ENCODE results near the gene AGXT.

The AGXT gene

GRCh38 chr2:240864475-240864874, 4.1 kb upstream of the AGXT start:
- H3K79me2 ChIP-seq (ENCODE audit: insufficient read depth, low read depth), result no peaks in the 10 kb centered on the region
- TF ChIP-seq CTCF (conservative IDR thresholded peaks at IDR 0.05; ENCODE audit: low read depth, low read length), result no peak
- H4K20me1 ChIP-seq (ENCODE audit: insufficient read depth), result no peaks in the 10 kb centered on the region
- H3K27me3 ChIP-seq (ENCODE audit: insufficient read depth, low read depth), result peaks cover 36% of the 10 kb centered on the region
- H3K9ac ChIP-seq, result no peak overlapping the region
- H3K4me2 ChIP-seq, result no peak overlapping the region
- H2AFZ ChIP-seq (ENCODE audit: low read depth), result no peak overlapping the region
- H3K4me1 ChIP-seq (ENCODE audit: low read depth, poor library complexity, severe bottlenecking), result no peaks in the 10 kb centered on the region
- no peak overlapping the region for H3K27ac ChIP-seq
- H3K4me3 ChIP-seq (IDR thresholded peaks at IDR 0.05; ENCODE audit: insufficient read depth, low read depth, low read length), result no peak overlapping the region
- no peaks in the 10 kb centered on the region for H3K36me3 ChIP-seq (ENCODE audit: insufficient read depth)

GRCh38 chr2:240865391-240865790, 3.2 kb upstream of the AGXT start:
- no peak overlapping the region for H2AFZ ChIP-seq (ENCODE audit: low read depth)
- no peaks in the 10 kb centered on the region for H4K20me1 ChIP-seq (ENCODE audit: insufficient read depth)
- no peak overlapping the region for H3K27ac ChIP-seq
- H3K4me2 ChIP-seq, result no peak overlapping the region
- H3K79me2 ChIP-seq (ENCODE audit: insufficient read depth, low read depth), result no peaks in the 10 kb centered on the region
- H3K9ac ChIP-seq, result no peak overlapping the region
- no peaks in the 10 kb centered on the region for H3K36me3 ChIP-seq (ENCODE audit: insufficient read depth)
- peaks cover 29% of the 10 kb centered on the region for H3K27me3 ChIP-seq (ENCODE audit: insufficient read depth, low read depth)
- TF ChIP-seq CTCF (conservative IDR thresholded peaks at IDR 0.05; ENCODE audit: low read depth, low read length), result no peak
- H3K4me3 ChIP-seq (IDR thresholded peaks at IDR 0.05; ENCODE audit: insufficient read depth, low read depth, low read length), result no peak overlapping the region
- H3K4me1 ChIP-seq (ENCODE audit: low read depth, poor library complexity, severe bottlenecking), result no peaks in the 10 kb centered on the region

- H3K27ac ChIP-seq, result no peak overlapping the region
- H3K4me1 ChIP-seq (ENCODE audit: low read depth, poor library complexity, severe bottlenecking), result no peaks in the 10 kb centered on the region
- TF ChIP-seq CTCF (conservative IDR thresholded peaks at IDR 0.05; ENCODE audit: low read depth, low read length), result no peak
- H3K4me2 ChIP-seq, result no peak overlapping the region
- H3K36me3 ChIP-seq (ENCODE audit: insufficient read depth), result no peaks in the 10 kb centered on the region
- no peak overlapping the region for H3K9ac ChIP-seq
- H2AFZ ChIP-seq (ENCODE audit: low read depth), result no peak overlapping the region
- H4K20me1 ChIP-seq (ENCODE audit: insufficient read depth), result no peaks in the 10 kb centered on the region
- no peaks in the 10 kb centered on the region for H3K79me2 ChIP-seq (ENCODE audit: insufficient read depth, low read depth)
- no peak overlapping the region for H3K4me3 ChIP-seq (IDR thresholded peaks at IDR 0.05; ENCODE audit: insufficient read depth, low read depth, low read length)
- peaks cover 32% of the 10 kb centered on the region for H3K27me3 ChIP-seq (ENCODE audit: insufficient read depth, low read depth)
Measured at GRCh38 chr2:240869109-240869955, 708 bp downstream of the AGXT start.

- Histone ChIP-seq H3K27ac (no peak overlapping the region), H3K36me3 (ENCODE audit: insufficient read depth) (no peaks in the 10 kb centered on the region), H3K4me3 (IDR thresholded peaks at IDR 0.05; ENCODE audit: insufficient read depth, low read depth, low read length) (no peak overlapping the region), H2AFZ (ENCODE audit: low read depth) (no peak overlapping the region), H3K4me2 (no peak overlapping the region), H3K4me1 (ENCODE audit: low read depth, poor library complexity, severe bottlenecking) (no peaks in the 10 kb centered on the region), H3K79me2 (ENCODE audit: insufficient read depth, low read depth) (no peaks in the 10 kb centered on the region), H4K20me1 (ENCODE audit: insufficient read depth) (no peaks in the 10 kb centered on the region), H3K9ac (no peak overlapping the region), H3K27me3 (ENCODE audit: insufficient read depth, low read depth) (peaks cover 30% of the 10 kb centered on the region)
- no peak for TF ChIP-seq CTCF (conservative IDR thresholded peaks at IDR 0.05; ENCODE audit: low read depth, low read length)
Measured at GRCh38 chr2:240869956-240870875, 1.6 kb downstream of the AGXT start.

Measured in KMS-11 (cell line).